H1 (cell line): ENCODE data around the gene TRMT44. TPM values are rescaled to one million over a fixed set of nuclear protein-coding genes. Genes with fewer than 3 reads are reported as not detected.

Experiments
- CTCF ChIA-PET: fragments of 300-600 bp; sonication (Branson Sonifier 250); formaldehyde crosslinking; loops from one replicate; lab custom pipeline; 2021; ENCODE audit not compliant: partially characterized antibody; lab: Charles Lee
- POLR2A ChIA-PET: fragments of 300-600 bp; sonication (Branson Sonifier 250); formaldehyde crosslinking; loops from one replicate; lab custom pipeline; 2021; ENCODE audit warnings: inconsistent platforms; ENCODE audit not compliant: partially characterized antibody; lab: Charles Lee
- DNase-seq, 2 experiments: peaks; one replicate each; pipeline versions ENCODE4 v3.0.0 to v3.0.0-alpha.2; 2010 to 2022; ENCODE audit warnings: low spot score in 2 of 2, low read depth in 1 of 2, mixed read lengths in 1 of 2
- FAIRE-seq: peaks from 2 replicates; lab custom pipeline; 2011; peaks lifted over from hg19 to GRCh38; lab: Jason Lieb, UNC
- H2AFZ ChIP-seq: 2 replicates; pipeline ENCODE4 v1.8.1; 2012; ENCODE audit warnings: low read length, inconsistent platforms
- H2AK5ac ChIP-seq: 2 replicates; pipeline ENCODE4 v1.6.1; 2013; ENCODE audit warnings: low read depth, low read length
- H2BK120ac ChIP-seq: replicated peaks from 2 replicates; pipeline ENCODE3; 2013; ENCODE audit warnings: low read depth, low read length, inconsistent platforms
- H2BK12ac ChIP-seq: 2 replicates; pipeline ENCODE4 v1.6.1; 2013; ENCODE audit warnings: low read depth, low read length
- H2BK15ac ChIP-seq: 2 replicates; pipeline ENCODE4 v1.6.1; 2013; ENCODE audit warnings: low read length
- H2BK20ac ChIP-seq: 2 replicates; pipeline ENCODE4 v1.6.1; 2013; ENCODE audit warnings: low read length
- H2BK5ac ChIP-seq: 2 replicates; pipeline ENCODE4 v1.6.1; 2013; ENCODE audit warnings: low read depth, low read length
- H3K14ac ChIP-seq: 2 replicates; pipeline ENCODE4 v1.6.1; 2013; ENCODE audit warnings: inconsistent platforms; ENCODE audit not compliant: insufficient read length
- H3K18ac ChIP-seq: 2 replicates; pipeline ENCODE4 v1.6.1; 2013; ENCODE audit warnings: low read length; ENCODE audit errors: extremely low read depth
- H3K23ac ChIP-seq: 2 replicates; pipeline ENCODE4 v1.6.1; 2013; ENCODE audit warnings: inconsistent platforms; ENCODE audit not compliant: insufficient read length
- H3K23me2 ChIP-seq: 2 replicates; pipeline ENCODE4 v1.6.1; 2013; ENCODE audit warnings: low read depth, low read length
- H3K27ac ChIP-seq: 2 replicates; pipeline ENCODE4 v1.6.1; 2011; ENCODE audit warnings: low read depth, low read length, inconsistent platforms
- H3K27me3 ChIP-seq, 4 experiments: replicated peaks in 1 of 4; 1 replicate in 1 of 4; 2 replicates in 3 of 4; pipeline versions ENCODE4 v1.6.1 to v1.8.1; 2011 to 2013; ENCODE audit warnings: low read length in 3 of 4, mild to moderate bottlenecking in 3 of 4, inconsistent platforms in 2 of 4, mixed read lengths in 2 of 4, moderate library complexity in 1 of 4; ENCODE audit not compliant: control insufficient read depth in 3 of 4, insufficient read depth in 3 of 4; ENCODE audit errors: extremely low read depth in 1 of 4
- H3K36me3 ChIP-seq, 4 experiments: 2 replicates each; pipeline versions ENCODE4 v1.6.1 to v1.8.1; 2011 to 2013; ENCODE audit warnings: mild to moderate bottlenecking in 4 of 4, low read length in 3 of 4, moderate library complexity in 2 of 4, control low read depth in 1 of 4, inconsistent platforms in 1 of 4; ENCODE audit not compliant: insufficient read depth in 4 of 4, control insufficient read depth in 2 of 4
- H3K4ac ChIP-seq: replicated peaks from 2 replicates; pipeline ENCODE3; 2013; ENCODE audit warnings: low read length, low read depth, mixed read lengths, inconsistent platforms; ENCODE audit not compliant: insufficient read length
- H3K4me1 ChIP-seq, 4 experiments: replicated peaks in 1 of 4; 1 replicate in 1 of 4; 2 replicates in 3 of 4; pipeline versions ENCODE4 v1.6.1 to v1.8.1; 2011 to 2013; ENCODE audit warnings: low read length in 3 of 4, inconsistent platforms in 2 of 4, mixed read lengths in 1 of 4; ENCODE audit not compliant: insufficient read depth in 4 of 4, control insufficient read depth in 3 of 4
- H3K4me2 ChIP-seq, 2 experiments: 2 replicates each; pipeline versions ENCODE4 v1.6.1 to v1.8.1; 2011 to 2013; ENCODE audit warnings: low read depth in 2 of 2, low read length in 2 of 2, control low read depth in 1 of 2, inconsistent platforms in 1 of 2, mild to moderate bottlenecking in 1 of 2; ENCODE audit not compliant: insufficient read depth in 1 of 2
- H3K4me3 ChIP-seq, 4 experiments: fragments of 200-600, 300-600 bp in 1 of 4; sonication (generic), shearing (Covaris generic), sonication (Bioruptor Twin) in 1 of 4; 2 replicates each; pipeline versions ENCODE4 v1.5.1 to v1.8.1; 2011 to 2016; ENCODE audit warnings: low read length in 4 of 4, low read depth in 3 of 4, control low read depth in 2 of 4, inconsistent platforms in 2 of 4, mild to moderate bottlenecking in 2 of 4, mixed read lengths in 1 of 4, moderate library complexity in 1 of 4; ENCODE audit not compliant: insufficient read depth in 2 of 4; ENCODE audit errors: extremely low read depth in 1 of 4
- H3K56ac ChIP-seq: replicated peaks from 2 replicates; pipeline ENCODE3; 2013; ENCODE audit warnings: low read depth, mild to moderate bottlenecking, mixed read lengths, low read length, inconsistent platforms; ENCODE audit not compliant: insufficient read length
- H3K79me1 ChIP-seq: 2 replicates; pipeline ENCODE4 v1.6.1; 2013; ENCODE audit warnings: low read depth, low read length, control low read depth
- H3K79me2 ChIP-seq, 2 experiments: 2 replicates each; pipeline versions ENCODE4 v1.6.1 to v1.8.1; 2012 to 2013; ENCODE audit warnings: low read length in 2 of 2, mild to moderate bottlenecking in 2 of 2, inconsistent platforms in 1 of 2; ENCODE audit not compliant: insufficient read depth in 2 of 2, control insufficient read depth in 1 of 2
- H3K9ac ChIP-seq, 4 experiments: replicated peaks in 1 of 4; 1 replicate in 1 of 4; 2 replicates in 3 of 4; pipeline versions ENCODE4 v1.6.1 to v1.8.1; 2011 to 2013; ENCODE audit warnings: low read depth in 3 of 4, low read length in 3 of 4, control low read depth in 2 of 4, mild to moderate bottlenecking in 2 of 4, moderate library complexity in 2 of 4, inconsistent platforms in 1 of 4; ENCODE audit errors: extremely low read depth in 1 of 4
- H3K9me3 ChIP-seq, 2 experiments: 2 replicates each; pipeline versions ENCODE4 v1.6.1 to v1.8.1; 2012 to 2013; ENCODE audit warnings: mild to moderate bottlenecking in 2 of 2, moderate library complexity in 2 of 2, control low read depth in 1 of 2, inconsistent platforms in 1 of 2, low read depth in 1 of 2, low read length in 1 of 2, mixed read lengths in 1 of 2; ENCODE audit not compliant: insufficient read depth in 2 of 2
- H4K20me1 ChIP-seq, 2 experiments: replicated peaks in 1 of 2; 2 replicates each; pipeline versions ENCODE3 to v1.8.1; 2011 to 2013; ENCODE audit warnings: inconsistent platforms in 2 of 2, low read length in 2 of 2, mild to moderate bottlenecking in 1 of 2; ENCODE audit not compliant: insufficient read depth in 2 of 2, control insufficient read depth in 1 of 2
- H4K5ac ChIP-seq: 2 replicates; pipeline ENCODE4 v1.6.1; 2013; ENCODE audit warnings: low read length, low read depth, mixed read lengths, inconsistent platforms; ENCODE audit not compliant: insufficient read length
- H4K8ac ChIP-seq: 2 replicates; pipeline ENCODE4 v1.8.0; 2013; ENCODE audit warnings: mild to moderate bottlenecking, moderate library complexity, low read length, inconsistent platforms; ENCODE audit not compliant: insufficient read depth; ENCODE audit errors: extremely low read depth
- H4K91ac ChIP-seq: replicated peaks from 2 replicates; pipeline ENCODE3; 2013; ENCODE audit warnings: low read length, mixed read lengths, inconsistent platforms; ENCODE audit not compliant: insufficient read length
- CBX8 ChIP-seq: fragments of 300-800, 300-1000 bp; sonication (generic); IDR thresholded peaks from 2 replicates; pipeline ENCODE4 v1.7.1; 2016; ENCODE audit warnings: low read depth, low read length, borderline replicate concordance
- HDAC6 ChIP-seq: IDR thresholded peaks from one replicate; pipeline ENCODE4 v1.7.1; 2012; ENCODE audit warnings: low read depth, mild to moderate bottlenecking, inconsistent platforms, low read length, moderate library complexity
- JUN ChIP-seq: IDR thresholded peaks from 2 replicates; pipeline ENCODE4 v1.6.1; 2011; ENCODE audit warnings: low read depth, mild to moderate bottlenecking, improper control_type of control experiment, low read length
- KDM1A ChIP-seq: fragments of 200-600, 300-600 bp; sonication (generic); IDR thresholded peaks from 2 replicates; pipeline ENCODE4 v1.7.1; 2016; ENCODE audit warnings: mild to moderate bottlenecking, low read length, borderline replicate concordance
- PHF8 ChIP-seq: fragments of 200-600 bp; sonication (generic); conservative IDR thresholded peaks from 2 replicates; pipeline ENCODE4 v1.7.1; 2012; ENCODE audit warnings: low read depth, mild to moderate bottlenecking, inconsistent platforms, low read length, moderate library complexity
- POLR2A ChIP-seq, 2 experiments: IDR thresholded peaks; 1 replicate in 1 of 2; 2 replicates in 1 of 2; pipeline ENCODE4 v1.6.1; 2011; ENCODE audit warnings: low read depth in 2 of 2, low read length in 2 of 2, mild to moderate bottlenecking in 2 of 2; ENCODE audit errors: control extremely low read depth in 1 of 2
- POLR2AphosphoS5 ChIP-seq: IDR thresholded peaks from 2 replicates; pipeline ENCODE4 v1.6.1; 2011; ENCODE audit warnings: low read depth, low read length
- POU5F1 ChIP-seq: IDR thresholded peaks from 2 replicates; pipeline ENCODE4 v1.6.1; 2011; ENCODE audit warnings: low read depth, mild to moderate bottlenecking, low read length, moderate library complexity
- RXRA ChIP-seq: IDR thresholded peaks from 2 replicates; pipeline ENCODE4 v1.6.1; 2011; ENCODE audit warnings: low read depth, mild to moderate bottlenecking, low read length, moderate library complexity; ENCODE audit not compliant: insufficient read depth
- SIN3A ChIP-seq, 2 experiments: IDR thresholded peaks in 1 of 2; conservative IDR thresholded peaks in 1 of 2; 2 replicates each; pipeline ENCODE4 v1.6.1; 2011 to 2012; ENCODE audit warnings: low read length in 2 of 2, improper control_type of control experiment in 1 of 2, low read depth in 1 of 2, mild to moderate bottlenecking in 1 of 2
- TAF7 ChIP-seq: optimal IDR thresholded peaks from 2 replicates; pipeline ENCODE3; 2011; ENCODE audit warnings: low read depth, mild to moderate bottlenecking, inconsistent platforms, low read length, moderate library complexity, borderline replicate concordance
- WGBS, 2 experiments: shearing (Covaris generic) in 1 of 2; methylation state at CpG; one replicate each; pipeline versions ENCODE4 v1.1.6 to v1.1.7; 2013 to 2015; ENCODE audit warnings: low lambda C conversion rate in 2 of 2, mixed read lengths in 2 of 2, inconsistent platforms in 1 of 2, low coverage in 1 of 2, missing lambda C conversion rate in 1 of 2; ENCODE audit not compliant: insufficient replicate concordance in 2 of 2, insufficient coverage in 1 of 2, insufficient read length in 1 of 2; ENCODE audit errors: extremely low coverage in 1 of 2, missing lambda C conversion rate in 1 of 2; 5-methylcytosine and 5-hydroxymethylcytosine counted together
- polyA plus RNA-seq, 7 experiments: library from polyadenylated mRNA; depleted of rRNA in 3 of 7; stranded (reverse) in 5 of 7; unstranded in 2 of 7; fragments of >200 nt in 5 of 7; fragments of 200-250 nt in 2 of 7; gene quantifications; 1 replicate in 5 of 7; 2 replicates in 1 of 7; 4 replicates in 1 of 7; pipeline versions ENCODE4 v1.2.1 to v1.2.3, GENCODE V29; 2011 to 2013; ENCODE audit warnings: missing spikeins in 2 of 7, mixed read lengths in 2 of 7
- total RNA-seq: library from RNA; stranded (reverse); fragmentation: NEBNext Ultra II Directional; extraction: Animal tissue kit (Norgen Biotek cat#: 25700); gene quantifications from 2 replicates; pipeline ENCODE4 v1.2.1, GENCODE V29; 2021

TRMT44 gene
- total and polyA plus RNA-seq, 2 of the 8 experiments (the other 6 are each of a cell fraction or from before 2014, with no cell fraction given), result 8.6 to 23.9 TPM

- Histone ChIP-seq H3K27me3 (no peaks in the 10 kb centered on the region; a peak in 2 of 7 replicates), H2BK12ac (no peak overlapping the region), H2AK5ac (no peak overlapping the region), H3K4me2 (no peak overlapping the region), H3K4ac (peak overlapping the region; percentile 57), H3K9ac (no peak overlapping the region), H3K9me3 (peaks cover 0 to 3% of the 10 kb centered on the region in 2 experiments; a peak in 1 of 4 replicates), H2BK15ac (no peak overlapping the region), H2BK120ac (no peak overlapping the region), H2BK5ac (no peak overlapping the region), H3K4me3 (no peak overlapping the region), H3K79me1 (no peaks in the 10 kb centered on the region), H4K91ac (no peak overlapping the region), H4K8ac (no peak overlapping the region; the same call in 1 of the 2 replicates), H3K27ac (no peak overlapping the region), H3K56ac (no peak overlapping the region), H4K20me1 (no peaks in the 10 kb centered on the region), H3K4me1 (no peaks in the 10 kb centered on the region), H4K5ac (no peak overlapping the region), H3K23ac (no peak overlapping the region)
- CTCF ChIA-PET, result interaction anchor here (0.6 to 1.5 kb wide), 4 partner anchors 9 to 173 kb away, joined by 3 to 5 read pairs (median 3); no protein-coding TSS in a partner anchor
- no peak for FAIRE-seq
- no peak for DNase-seq
- 89% methylated on average over 5 of the region's 8 CpGs; no CpG with 5 or more reads in 1 of the 2 experiments for WGBS, 2 experiments
- no peak for TF ChIP-seq HDAC6
- no peak for TF ChIP-seq TAF7
- TF ChIP-seq RXRA, result no peak
- TF ChIP-seq PHF8, result no peak
- TF ChIP-seq JUN, result no peak
- TF ChIP-seq KDM1A, result no peak
- no peak for TF ChIP-seq POLR2A (IDR thresholded peaks at IDR 0.05; ENCODE audit: control extremely low read depth in 1 of 2, low read depth in 2 of 2, low read length in 2 of 2)
- TF ChIP-seq POU5F1, result no peak
- no peak for TF ChIP-seq POLR2AphosphoS5
- TF ChIP-seq CBX8, result no peak
- no peak for TF ChIP-seq SIN3A (conservative IDR thresholded peaks at IDR 0.05 in 1 of 2, IDR thresholded peaks at IDR 0.05 in 1 of 2; ENCODE audit: low read depth in 1 of 2, low read length in 2 of 2)
- TF ChIP-seq, all 59 proteins: peak for 0
- no peaks in the 10 kb centered on the region; a peak in 1 of 8 replicates for H3K36me3 ChIP-seq
- H3K23me2 ChIP-seq, result no peaks in the 10 kb centered on the region
- no peak overlapping the region for H3K18ac ChIP-seq
- no peak overlapping the region for H2AFZ ChIP-seq
- POLR2A ChIA-PET, result no interaction called here
- H3K79me2 ChIP-seq, result no peaks in the 10 kb centered on the region
- H3K14ac ChIP-seq, result no peak overlapping the region
- H2BK20ac ChIP-seq, result no peak overlapping the region
These were observed 73.4 kb downstream of the TRMT44 start for GRCh38 chr4:8513931-8514330.
